Measurements from ENCODE around the gene CTBP2.
A peak's percentile ranks its signal among the peaks of the same experiment; 100 is the strongest.

CTBP2 gene

DNA sequence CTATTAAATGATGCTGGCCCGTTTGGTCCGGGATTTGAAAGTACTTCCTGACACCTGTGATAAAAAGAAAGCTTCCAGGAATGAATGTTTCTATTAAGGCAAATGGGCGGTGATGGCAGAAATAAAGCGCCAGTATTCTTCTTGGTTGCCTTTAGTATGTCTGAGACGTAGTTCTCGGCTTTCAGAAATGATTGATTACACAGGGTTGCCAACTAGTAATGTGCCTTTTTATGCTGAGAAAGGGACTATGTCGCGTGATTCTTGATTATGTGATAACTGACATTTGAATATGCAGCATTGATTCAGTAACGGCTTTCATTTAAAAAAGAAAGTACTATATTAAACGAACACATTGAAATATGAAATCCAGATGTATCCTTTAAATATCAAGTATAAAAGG, 204.5 kb downstream of the CTBP2 start:
- no peak for DNase-seq (ENCODE audit: low read depth, low spot score)
- in situ Hi-C loops (cut with HindIII; ENCODE audit: low sequenced_read_pairs) = no loop called here
- TF ChIP-seq CTCF (IDR thresholded peaks at IDR 0.05; ENCODE audit: low read depth, low read length) = no peak
- H3K4me3 ChIP-seq (ENCODE audit: low read depth, low read length) = no peak overlapping the region

- TF ChIP-seq CTCF (IDR thresholded peaks at IDR 0.05; ENCODE audit: low read depth, low read length) = no peak
- H3K4me3 ChIP-seq (ENCODE audit: low read depth, low read length) = no peak overlapping the region
- DNase-seq (ENCODE audit: low read depth, low spot score) = no peak
- in situ Hi-C loops (cut with HindIII; ENCODE audit: low sequenced_read_pairs) = no loop called here
Measured at GRCh38 chr10:124955243-124955642, 205.1 kb downstream of the CTBP2 start.

DNA sequence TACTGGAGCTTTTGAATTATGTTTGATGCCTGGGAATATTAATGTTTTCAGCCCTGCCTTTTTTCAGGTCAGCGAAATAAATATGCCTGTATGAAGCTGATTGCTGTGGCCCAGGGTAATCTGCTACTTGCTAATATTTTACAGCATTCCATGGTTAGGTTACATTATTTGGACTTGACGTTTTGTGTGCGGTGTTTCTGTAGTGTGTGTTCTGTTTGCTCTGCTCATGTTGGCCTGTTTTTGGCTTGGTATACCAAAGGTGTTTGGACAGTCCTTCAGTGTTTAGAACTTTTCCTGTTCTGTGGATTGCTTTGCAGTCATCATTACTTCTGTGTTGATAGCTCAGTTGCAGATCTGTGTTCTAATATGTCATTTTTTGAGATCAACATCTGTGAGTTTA, 206.9 kb downstream of the CTBP2 start:
- no peak overlapping the region for H3K4me3 ChIP-seq (ENCODE audit: low read depth, low read length)
- in situ Hi-C loops (cut with HindIII; ENCODE audit: low sequenced_read_pairs) = no loop called here
- no peak for TF ChIP-seq CTCF (IDR thresholded peaks at IDR 0.05; ENCODE audit: low read depth, low read length)
- DNase-seq (ENCODE audit: low read depth, low spot score) = no peak

- H3K4me3 ChIP-seq (ENCODE audit: low read depth, low read length) = no peak overlapping the region
- TF ChIP-seq CTCF (IDR thresholded peaks at IDR 0.05; ENCODE audit: low read depth, low read length) = no peak
- in situ Hi-C loops (cut with HindIII; ENCODE audit: low sequenced_read_pairs) = no loop called here
- DNase-seq (ENCODE audit: low read depth, low spot score) = no peak
Measured at GRCh38 chr10:124952123-124952522, 208.2 kb downstream of the CTBP2 start.

GRCh38 chr10:124949543-124949942, 210.8 kb downstream of the CTBP2 start:
- DNase-seq (ENCODE audit: low read depth, low spot score) = no peak
- in situ Hi-C loops (cut with HindIII; ENCODE audit: low sequenced_read_pairs) = no loop called here
- no peak for TF ChIP-seq CTCF (IDR thresholded peaks at IDR 0.05; ENCODE audit: low read depth, low read length)
- no peak overlapping the region for H3K4me3 ChIP-seq (ENCODE audit: low read depth, low read length)

GRCh38 chr10:124946945-124947344, 213.4 kb downstream of the CTBP2 start:
- H3K4me3 ChIP-seq (ENCODE audit: low read depth, low read length) = no peak overlapping the region
- DNase-seq (ENCODE audit: low read depth, low spot score) = no peak
- in situ Hi-C loops (cut with HindIII; ENCODE audit: low sequenced_read_pairs) = no loop called here
- TF ChIP-seq CTCF (IDR thresholded peaks at IDR 0.05; ENCODE audit: low read depth, low read length) = no peak

- TF ChIP-seq CTCF (IDR thresholded peaks at IDR 0.05; ENCODE audit: low read depth, low read length) = no peak
- in situ Hi-C loops (cut with HindIII; ENCODE audit: low sequenced_read_pairs) = no loop called here
- H3K4me3 ChIP-seq (ENCODE audit: low read depth, low read length) = no peak overlapping the region
- peak; percentile 30 for DNase-seq (ENCODE audit: low read depth, low spot score)
Measured at GRCh38 chr10:124944982-124945381, 215.4 kb downstream of the CTBP2 start.
